COLO668 (cell line): Measurements from ENCODE around the gene LMNA.
"Not testable (repeated sequence)": the region's sequence is repeated elsewhere in the genome, so short reads cannot be mapped to it uniquely, and the experiment has no call there.

ENCODE experiments used
- DNase-seq: peaks from one replicate; lab custom pipeline; 2025; ENCODE audit not compliant: unreplicated experiment; lab: John Stamatoyannopoulos, UW

LMNA gene

GRCh38 chr1:156160743-156161171 is 46.2 kb downstream of the LMNA start:
- no peak for DNase-seq

DNA sequence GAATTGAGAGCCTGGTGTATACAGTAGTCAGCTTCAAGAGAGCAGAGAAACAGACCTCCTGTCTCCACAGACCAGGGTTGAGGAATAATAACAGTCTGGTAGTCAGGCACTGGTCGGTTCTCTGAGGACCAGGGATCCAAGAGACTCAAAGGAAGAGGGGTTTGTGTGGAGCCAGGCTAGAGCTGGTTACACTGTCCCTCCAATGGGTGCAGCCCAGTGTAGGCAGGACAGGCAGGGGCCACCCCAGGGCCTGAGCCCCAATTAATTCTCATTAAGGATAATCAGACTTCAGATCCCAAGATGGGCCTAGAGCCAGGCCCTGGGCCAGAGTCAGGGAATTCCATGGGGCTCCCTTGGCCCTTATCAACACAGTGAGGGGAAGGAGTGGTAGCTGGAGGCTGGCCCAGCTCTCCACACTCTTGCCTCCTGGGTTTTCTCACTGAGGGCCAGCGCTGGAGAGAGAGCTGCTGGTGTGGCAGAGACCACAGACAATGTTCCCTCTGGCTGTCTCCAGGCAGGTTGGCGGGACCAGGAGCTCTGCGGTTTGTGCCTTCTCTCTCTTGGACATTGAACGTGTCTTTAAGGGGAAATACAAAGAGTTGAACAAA is 48.0 kb downstream of the LMNA start:
- DNase-seq: no peak

DNA sequence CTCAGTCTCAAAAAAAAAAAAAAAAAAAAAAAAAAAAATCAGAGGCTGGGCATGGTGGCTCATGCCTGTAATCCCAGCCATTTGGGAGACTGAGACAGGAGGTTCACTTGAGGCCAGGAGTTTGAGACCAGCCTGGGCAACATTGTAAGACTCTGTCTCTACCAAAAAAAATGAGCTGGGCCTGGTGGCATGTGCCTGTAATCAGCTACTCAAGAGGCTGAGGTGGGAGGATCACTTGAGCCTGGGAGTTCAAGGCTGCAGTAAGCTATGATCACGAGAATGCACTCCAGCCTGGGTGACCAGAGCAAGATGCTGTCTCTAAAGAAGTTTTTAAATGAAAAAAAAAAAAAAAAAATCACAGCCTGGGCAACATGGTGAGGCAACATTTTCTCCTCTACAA is 49.2 kb downstream of the LMNA start:
- no peak for DNase-seq

GRCh38 chr1:156164125-156164831 is 49.8 kb downstream of the LMNA start:
- no peak for DNase-seq

DNA sequence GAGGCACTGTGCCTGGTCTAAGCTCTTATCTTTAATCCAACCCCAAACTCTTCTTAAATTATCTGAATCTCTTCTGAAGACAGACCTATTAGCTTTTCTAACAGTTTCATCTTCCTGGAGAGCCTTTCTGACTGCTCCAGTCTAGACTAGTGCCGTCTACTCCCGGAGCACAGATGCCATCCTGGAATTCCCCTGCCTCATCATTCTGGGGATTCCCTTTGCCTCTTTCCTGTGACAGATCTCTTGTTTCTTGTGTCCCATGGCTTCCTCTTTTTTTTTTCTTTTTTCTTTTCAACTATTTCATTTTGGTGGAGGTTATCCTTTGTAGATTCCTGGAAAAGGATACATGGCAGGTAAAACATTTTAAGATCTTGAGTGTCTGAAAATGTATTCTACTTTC is 50.6 kb downstream of the LMNA start:
- DNase-seq: no peak

- no peak for DNase-seq
These were observed 53.0 kb downstream of the LMNA start for GRCh38 chr1:156167536-156167935.

GRCh38 chr1:156172696-156173470 is 58.4 kb downstream of the LMNA start:
- DNase-seq: no peak

- no peak for DNase-seq
These were observed 62.2 kb downstream of the LMNA start for GRCh38 chr1:156176610-156177210.

- DNase-seq: no peak
These were observed 63.6 kb downstream of the LMNA start for GRCh38 chr1:156177919-156178654.

- no peak for DNase-seq
These were observed 66.0 kb downstream of the LMNA start for GRCh38 chr1:156180471-156180870.

DNA sequence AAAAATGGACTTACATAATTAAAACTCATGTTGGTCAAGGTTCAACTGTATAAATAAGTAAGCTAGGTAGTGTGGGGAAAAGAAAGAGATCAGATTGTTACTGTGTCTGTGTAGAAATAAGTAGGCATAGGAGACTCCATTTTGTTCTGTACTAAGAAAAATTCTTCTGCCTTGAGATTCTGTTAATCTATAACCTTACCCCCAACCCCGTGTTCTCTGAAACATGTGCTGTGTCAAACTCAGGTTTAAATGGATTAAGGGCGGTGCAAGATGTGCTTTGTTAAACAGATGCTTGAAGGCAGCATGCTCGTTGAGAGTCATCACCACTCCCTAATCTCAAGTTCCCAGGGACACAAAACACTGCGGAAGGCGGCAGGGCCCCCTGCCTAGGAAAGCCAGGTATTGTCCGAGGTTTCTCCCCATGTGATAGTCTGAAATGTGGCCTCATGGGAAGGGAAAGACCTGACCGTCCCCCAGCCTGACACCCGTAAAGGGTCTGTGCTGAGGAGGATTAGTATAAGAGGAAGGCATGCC is 66.9 kb downstream of the LMNA start:
- DNase-seq: not testable (repeated sequence)

- DNase-seq: not testable (repeated sequence)
These were observed 67.7 kb downstream of the LMNA start for GRCh38 chr1:156182010-156182779.

GRCh38 chr1:156186347-156187177 is 72.1 kb downstream of the LMNA start:
- DNase-seq: not testable (repeated sequence)
